Left ventricle myocardium inferior (tissue), 1 donor: ENCODE data around the gene PITRM1. TPM values are rescaled to one million over a fixed set of nuclear protein-coding genes. Genes with fewer than 3 reads are reported as not detected.

Experiments
- DNase-seq: peaks from one replicate; pipeline ENCODE4 v3.0.0-alpha.2; 2020
- H3K27ac ChIP-seq: fragments of 200-600 bp; replicated peaks from 2 replicates; pipeline ENCODE4 v1.8.0; 2021
- H3K27me3 ChIP-seq: fragments of 200-600 bp; 2 replicates; pipeline ENCODE4 v1.8.0; 2021; ENCODE audit warnings: low read depth
- H3K36me3 ChIP-seq: fragments of 200-600 bp; 2 replicates; pipeline ENCODE4 v1.8.0; 2021
- H3K4me1 ChIP-seq: fragments of 200-600 bp; 2 replicates; pipeline ENCODE4 v1.8.0; 2021
- H3K4me3 ChIP-seq: fragments of 200-600 bp; 2 replicates; pipeline ENCODE4 v1.8.0; 2021; ENCODE audit warnings: mild to moderate bottlenecking, moderate library complexity
- H3K9me3 ChIP-seq: fragments of 200-600 bp; replicated peaks from 2 replicates; pipeline ENCODE4 v1.8.0; 2021
- CTCF ChIP-seq: fragments of 200-600 bp; IDR thresholded peaks from 2 replicates; pipeline ENCODE4 v1.8.0; 2021; ENCODE audit warnings: antibody characterized with exemption, mild to moderate bottlenecking, borderline replicate concordance
- intact Hi-C: fragments of 100-400 bp; cut with micrococcal nuclease; formaldehyde crosslinking; loops from one replicate; pipeline ENCODE4 v1.11.0; 2022
- total RNA-seq: library from RNA; stranded (reverse); fragmentation: NEBNext Ultra II Directional; extraction: Animal tissue kit (Norgen Biotek cat#: 25700); gene quantifications from one replicate; pipeline ENCODE4 v1.2.1, GENCODE V29; 2021
- donor health status: DM: no; HTN: yes; CAD: no; lungs with severe emphysema.

Gene PITRM1
- total RNA-seq, 1 donor from 2014 or later = 91.4 TPM

- Histone ChIP-seq H3K36me3 (no peaks in the 10 kb centered on the region), H3K27me3 (no peaks in the 10 kb centered on the region), H3K27ac (peak overlapping the region; percentile 59), H3K4me1 (peaks cover 53% of the 10 kb centered on the region), H3K4me3 (no peak overlapping the region), H3K9me3 (no peaks in the 10 kb centered on the region)
- intact Hi-C loops = no loop called here
- no peak for TF ChIP-seq CTCF
- no peak for DNase-seq
Measured at GRCh38 chr10:3090388-3090787, 82.2 kb downstream of the PITRM1 start.

Other genes starting within 250 kb of the PITRM1 start
- gene PFKP, start 105.2 kb downstream of the PITRM1 start, total RNA-seq = 206 TPM